NCI-H748 (cell line): ENCODE measurements around the gene DNAJA2.
A peak's percentile ranks its signal among the peaks of the same experiment; 100 is the strongest.
"Not testable (repeated sequence)": the region's sequence is repeated elsewhere in the genome, so short reads cannot be mapped to it uniquely, and the experiment has no call there.

Source experiments
- DNase-seq: peaks from one replicate; lab custom pipeline; 2025; ENCODE audit not compliant: unreplicated experiment; lab: John Stamatoyannopoulos, UW

DNAJA2 gene

DNA sequence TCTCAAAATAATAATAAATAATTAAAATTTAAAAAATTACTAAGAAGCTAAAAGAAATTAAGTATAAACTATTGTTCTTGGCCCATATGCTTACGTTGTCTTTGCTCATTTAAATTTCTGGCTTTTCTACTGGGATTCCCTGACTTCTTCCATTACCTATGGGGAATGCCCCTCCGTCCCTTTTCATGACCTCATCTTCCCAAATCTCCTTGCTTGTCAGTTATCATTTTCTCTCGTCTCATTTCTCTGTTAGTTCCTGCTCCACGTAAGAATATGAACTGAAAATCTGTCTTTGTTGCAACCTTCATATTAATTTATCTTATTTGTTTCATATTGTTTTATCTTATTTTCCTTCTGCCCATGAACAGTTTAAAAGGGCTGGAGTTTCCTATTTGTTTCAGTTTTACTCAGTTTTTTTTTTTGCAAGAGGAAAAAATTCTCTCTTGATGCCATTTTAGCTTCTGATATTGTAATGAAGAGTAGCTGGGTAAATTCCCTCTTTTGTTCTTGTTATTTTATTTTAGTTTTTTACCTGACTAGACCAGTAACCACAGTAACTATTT lies 2.5 kb upstream of the DNAJA2 start:
- DNase-seq = no peak

DNA sequence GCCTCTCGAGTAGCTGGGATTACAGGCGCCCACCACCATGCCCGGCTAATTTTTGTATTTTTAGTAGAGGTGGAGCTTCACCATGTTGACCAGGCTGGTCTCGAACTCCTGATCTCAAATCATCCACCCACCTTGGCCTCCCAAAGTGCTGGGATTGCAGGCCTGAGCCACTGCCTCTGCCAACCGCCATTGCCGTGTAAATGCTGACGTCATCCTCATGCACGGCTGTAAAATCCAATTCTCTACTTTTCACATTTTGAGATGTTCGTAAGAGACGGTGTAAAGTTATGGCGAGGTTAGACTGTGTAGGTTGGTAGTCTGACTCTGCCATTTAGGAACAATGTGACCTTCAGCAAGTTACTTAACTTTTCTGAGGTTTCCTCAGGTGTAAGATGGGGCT lies 1.7 kb upstream of the DNAJA2 start:
- DNase-seq = no peak

DNA sequence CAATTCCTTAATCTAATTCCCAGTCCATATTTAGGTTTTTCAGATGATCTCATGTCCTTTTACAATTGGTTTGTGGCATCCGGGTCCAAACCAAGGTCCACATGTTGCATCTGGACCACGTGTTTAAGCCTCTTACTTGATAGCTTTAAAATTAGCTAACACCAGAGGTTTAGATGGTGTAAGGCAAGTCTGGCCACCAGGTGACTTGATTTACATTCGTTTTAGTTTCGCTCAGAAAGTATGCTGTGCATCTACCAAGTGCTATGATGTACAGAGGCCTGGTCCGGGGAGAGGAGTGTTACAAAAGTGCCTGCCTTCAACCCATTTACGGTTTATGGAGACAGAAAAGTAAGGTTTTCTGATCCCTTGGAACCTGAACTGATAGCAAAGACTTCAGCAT lies 878 bp upstream of the DNAJA2 start:
- no peak for DNase-seq

DNA sequence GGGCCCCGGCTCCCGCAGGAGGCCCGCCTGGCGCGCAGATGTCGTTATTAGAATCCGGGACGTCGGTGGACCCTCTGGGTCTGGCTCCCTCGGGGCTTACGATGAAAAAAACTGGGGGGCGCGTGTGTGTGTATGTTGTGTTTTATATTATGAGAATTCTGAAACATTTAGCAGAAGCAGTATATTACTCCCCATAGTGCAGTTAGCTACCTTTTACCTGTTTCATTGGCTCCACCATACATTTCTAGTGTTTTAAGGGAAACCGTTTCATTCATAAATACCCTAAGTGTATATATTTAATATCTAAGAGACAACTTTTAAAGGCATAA lies 486 bp upstream of the DNAJA2 start:
- DNase-seq = no peak

DNA sequence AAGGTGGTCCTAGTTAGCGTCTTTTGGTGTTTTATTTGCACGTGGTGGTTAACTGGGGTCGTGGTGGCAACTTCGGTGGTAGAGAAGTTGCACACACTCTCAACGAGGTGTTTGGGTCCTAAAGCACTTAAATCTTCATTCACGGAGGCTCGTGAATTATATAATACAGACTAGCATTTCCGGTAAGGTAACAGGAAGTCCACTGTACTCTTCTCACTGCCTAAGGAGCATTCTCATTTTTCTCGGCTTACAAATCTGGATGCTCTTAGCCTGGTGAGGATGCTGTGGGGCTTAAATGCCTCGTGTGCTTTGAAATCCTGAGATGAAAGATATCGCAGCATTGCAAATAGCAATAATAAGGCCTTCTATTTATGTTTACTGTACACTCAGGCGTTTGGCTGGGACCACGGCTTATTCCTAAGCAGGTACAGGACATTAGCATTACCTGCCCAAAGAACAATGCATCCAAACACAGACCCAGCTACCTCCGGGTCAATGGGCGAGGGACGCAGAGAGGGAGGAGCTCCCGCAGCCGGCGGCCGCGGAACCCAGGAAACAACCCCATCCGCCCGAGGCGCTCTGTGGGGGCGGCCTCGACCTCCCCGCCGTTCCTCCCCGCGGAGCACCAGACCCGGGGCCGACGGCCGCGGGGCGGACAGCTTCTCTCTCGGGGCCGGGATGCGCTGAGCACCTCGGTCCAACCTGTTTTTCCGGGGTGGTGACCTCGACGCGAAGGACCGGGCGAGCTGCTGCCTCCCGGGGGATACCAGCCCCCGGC lies 856 bp downstream of the DNAJA2 start:
- DNase-seq = peak; percentile 55

DNA sequence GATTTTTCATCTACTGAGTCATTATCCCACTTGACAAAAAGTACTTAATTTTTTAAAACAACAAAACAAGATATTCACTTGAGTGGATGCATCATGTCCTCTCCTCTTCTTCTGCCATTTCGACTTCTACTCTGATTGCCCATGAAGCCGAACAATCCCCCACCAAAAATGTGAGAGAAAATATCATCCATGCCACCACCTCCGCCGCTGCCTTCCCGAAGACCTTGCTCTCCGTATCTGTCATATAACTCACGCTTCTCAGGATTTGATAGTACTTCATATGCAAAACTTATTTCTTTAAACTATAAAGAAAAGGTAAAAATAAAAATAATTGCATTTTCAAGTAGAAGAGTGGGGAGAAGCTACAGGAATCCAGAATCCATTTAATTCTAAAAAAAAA lies 2.2 kb downstream of the DNAJA2 start:
- no peak for DNase-seq

DNA sequence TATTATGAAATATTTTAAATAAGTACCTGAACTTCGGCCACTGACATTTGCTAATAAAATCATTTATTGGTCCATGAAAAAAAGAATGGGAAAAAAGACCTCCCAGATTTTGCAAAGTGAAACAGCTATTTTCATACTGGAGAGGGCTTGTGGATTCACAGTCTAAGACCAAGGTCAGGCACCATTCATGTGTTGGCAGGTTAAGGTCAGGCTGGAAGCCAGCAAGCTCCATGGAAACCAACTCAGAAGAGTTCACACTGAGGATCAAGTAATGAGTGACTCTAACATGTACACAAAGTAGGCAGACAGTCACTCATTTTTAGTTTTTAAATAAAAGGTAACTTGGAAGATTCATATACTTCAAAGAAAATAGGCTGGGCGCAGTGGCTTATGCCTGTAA lies 3.4 kb downstream of the DNAJA2 start:
- DNase-seq = no peak

DNA sequence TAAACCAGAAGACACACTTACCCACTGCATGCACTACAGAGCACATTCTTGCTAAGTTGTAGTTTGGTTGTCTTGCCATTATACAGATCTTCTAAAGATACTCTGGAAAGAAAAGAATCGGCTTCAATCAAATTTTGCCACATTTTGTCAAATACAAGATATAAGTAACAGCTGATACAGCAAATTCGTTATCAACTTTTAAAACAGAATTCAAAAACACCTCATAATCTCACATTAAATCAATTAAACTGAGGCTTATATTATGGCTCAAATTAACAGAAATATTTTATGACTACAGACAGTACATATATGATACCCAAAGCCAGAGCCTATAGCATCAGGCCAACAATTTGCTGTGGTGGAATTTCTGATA lies 5.4 kb downstream of the DNAJA2 start:
- DNase-seq = no peak

DNA sequence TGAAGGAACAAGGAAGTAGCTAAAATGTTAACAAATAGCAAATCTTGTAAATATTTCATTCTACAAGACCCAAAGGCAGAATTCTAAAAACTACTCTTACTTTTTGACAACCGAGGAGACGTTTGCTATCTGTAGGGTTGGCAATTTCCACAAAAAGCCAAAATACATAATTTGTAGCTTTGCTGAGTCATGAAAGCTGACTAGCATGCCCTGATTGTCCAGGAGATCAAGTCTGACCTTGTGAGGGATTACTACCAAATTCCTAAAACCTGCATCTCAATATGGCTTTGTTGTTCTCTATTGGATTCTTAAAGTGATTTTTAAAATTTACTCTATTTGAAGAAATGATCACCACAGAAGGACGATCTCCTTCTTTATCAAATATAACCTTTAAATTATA lies 10.8 kb downstream of the DNAJA2 start:
- DNase-seq = no peak

DNA sequence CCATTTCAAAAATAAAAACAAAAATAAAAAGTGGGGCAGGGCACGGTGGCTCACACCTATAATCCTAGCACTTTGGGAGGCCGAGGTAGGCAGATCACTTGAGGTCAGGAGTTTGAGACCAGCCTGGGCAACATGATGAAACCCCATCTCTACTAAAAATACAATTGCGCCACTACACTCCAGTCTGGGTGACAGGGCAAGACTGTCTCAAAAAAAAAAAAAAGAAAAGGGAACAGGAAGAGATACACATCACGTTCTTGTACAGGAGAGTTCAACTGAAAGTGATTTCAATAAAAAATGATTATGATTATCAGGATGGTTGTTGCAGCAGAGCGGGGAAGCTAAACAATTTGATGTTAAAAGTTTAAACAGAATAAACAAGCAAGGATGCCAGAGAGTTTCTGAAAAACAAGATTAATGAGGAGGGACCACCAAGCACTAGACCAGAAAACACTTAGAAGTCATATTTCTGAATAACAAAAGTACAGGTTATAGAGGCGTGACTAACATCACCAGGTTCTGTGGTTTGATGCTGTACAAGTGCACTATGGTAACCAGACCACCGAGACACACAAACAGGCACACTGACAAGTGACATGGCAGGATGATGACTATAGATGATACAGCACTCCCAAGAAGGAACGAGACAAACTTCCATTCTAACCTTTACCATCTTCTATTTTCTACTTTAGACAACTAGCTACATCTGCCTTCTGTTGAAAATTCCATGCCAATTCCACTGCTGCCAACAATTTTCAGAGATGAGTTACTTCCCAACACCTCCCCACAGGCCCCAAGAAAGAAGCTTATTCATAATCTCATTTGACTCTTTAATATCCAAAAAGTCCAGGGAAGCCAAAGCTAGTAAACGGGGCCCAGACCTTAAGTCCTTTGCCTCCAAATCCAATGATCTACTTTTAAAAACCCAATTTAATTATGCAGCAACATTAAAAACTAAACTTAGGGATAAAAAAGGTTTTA lies 11.8 kb downstream of the DNAJA2 start:
- DNase-seq = no peak

DNA sequence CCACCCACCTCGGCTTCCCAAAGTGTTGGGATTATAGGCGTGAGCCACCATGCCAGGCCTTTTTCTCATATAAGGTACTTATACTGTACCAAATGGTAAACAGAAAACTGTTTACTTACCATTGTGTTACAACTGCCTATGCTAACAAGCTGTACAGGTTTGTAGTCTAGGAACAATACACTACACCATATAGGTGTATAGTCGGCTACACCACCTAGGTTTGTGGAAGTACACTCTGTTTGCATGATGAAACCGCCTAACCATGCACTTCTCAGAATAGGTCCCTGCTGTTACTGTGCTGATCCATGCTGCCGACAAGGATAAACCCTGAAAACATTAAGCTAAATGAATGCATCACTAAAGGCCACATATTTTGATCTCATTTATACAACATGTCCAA lies 18.9 kb downstream of the DNAJA2 start:
- no peak for DNase-seq

DNA sequence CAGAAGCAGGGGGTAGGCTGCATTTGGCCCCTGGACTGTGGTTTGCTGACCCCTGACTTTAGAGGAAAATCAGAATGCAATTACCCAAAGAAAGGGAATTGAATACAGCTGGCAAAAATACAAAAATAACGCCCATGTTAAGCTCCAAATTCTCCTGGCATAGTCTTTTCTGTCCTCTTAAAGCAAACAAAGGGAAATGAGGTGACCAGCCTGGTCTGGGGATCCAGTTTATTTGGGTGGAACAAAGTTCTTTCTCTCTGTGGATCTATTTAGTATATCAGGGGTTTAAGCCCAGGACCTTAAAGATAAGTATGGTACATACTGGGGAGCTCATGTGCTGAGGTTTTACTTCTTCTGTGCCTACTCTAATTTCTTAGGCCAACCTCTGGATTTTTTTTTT lies 23.5 kb downstream of the DNAJA2 start:
- no peak for DNase-seq

DNA sequence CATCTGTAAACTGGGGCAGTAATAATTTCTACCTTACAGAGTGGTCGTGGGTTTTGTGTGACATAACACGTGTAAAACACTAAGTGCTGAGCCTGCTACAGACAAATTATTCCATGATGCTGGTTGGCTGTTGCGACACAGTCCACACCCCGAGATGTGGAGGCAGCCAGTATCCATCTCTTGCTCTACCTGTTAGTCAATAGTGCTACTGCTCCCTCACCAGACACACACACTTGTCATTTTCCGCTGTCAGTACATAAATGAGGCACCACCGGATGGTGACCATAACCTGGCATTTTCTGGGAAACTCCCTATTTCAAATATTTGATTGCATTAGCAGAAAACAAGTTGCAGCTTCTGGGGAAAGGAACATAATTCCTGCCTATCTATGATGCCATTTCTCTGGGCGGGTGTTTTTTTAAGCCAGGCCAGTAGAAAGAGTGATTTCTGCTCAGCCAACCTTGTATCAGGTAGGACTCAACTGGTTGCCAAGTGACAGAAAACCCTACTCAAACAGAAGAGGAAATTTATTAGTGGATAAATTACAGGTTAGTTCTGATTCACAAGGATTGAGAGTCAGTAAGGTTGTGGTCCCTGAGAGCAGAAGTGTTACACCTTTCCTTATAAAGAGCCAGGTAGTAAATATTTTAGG lies 24.1 kb downstream of the DNAJA2 start:
- DNase-seq = peak; percentile 20

DNA sequence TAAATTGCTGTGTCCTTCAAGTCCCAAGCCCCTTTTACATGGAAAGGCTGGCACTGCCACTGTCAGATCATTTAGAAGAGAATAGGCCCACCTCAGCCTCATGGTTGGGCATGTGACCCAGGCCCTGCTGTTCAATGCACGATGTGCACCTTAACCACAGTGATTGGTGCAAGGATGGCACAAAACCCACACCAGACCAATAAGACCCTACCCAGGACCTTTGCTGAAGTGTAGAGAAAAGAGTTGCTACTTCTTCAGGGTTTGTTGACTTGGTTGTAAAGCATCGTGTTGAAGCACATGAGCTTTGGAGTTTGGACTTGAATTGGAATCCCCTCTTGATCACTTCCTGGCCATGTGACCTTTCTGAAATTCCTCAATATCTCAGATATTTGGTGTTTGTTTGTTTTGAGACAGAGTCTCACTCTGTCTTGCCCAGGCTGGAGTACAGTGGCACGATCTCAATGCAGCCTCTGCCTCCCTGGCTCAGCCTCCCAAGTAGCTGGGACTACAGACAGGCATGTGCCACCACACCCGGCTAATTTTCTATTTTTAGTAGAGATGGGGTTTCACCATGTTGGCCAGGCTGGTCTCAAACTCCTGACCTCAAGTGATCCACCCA lies 24.8 kb downstream of the DNAJA2 start:
- no peak for DNase-seq

DNA sequence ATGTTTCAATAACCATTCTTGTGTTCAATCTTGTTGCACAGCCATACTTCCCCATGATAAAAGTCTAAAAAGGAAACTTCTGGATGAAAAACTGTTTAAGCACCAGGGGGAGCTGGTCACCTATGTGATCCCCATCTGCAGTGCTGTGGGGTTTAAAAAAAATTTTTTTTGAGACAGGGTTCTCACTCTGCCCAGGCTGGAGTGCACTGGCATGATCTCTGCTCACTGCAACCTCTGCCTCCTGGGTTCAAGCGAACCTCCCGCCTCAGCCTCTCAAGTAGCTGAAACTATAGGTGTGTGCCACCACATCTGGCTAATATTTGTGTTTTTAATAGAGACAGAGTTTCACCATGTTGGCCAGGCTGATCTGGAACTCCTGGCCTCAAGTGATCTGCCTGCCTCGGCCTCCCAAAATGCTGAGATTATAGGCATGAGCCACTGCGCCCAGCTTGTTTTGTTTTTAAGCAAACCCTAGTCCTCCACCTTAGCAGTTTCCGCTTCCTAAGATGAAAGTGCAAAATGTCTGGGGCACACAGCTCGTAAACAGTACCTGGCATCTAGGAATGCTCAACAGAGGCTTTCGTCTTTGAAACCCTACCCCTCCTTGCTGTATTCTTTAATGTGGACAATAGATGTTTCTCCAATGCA lies 25.4 kb downstream of the DNAJA2 start:
- DNase-seq = peak; percentile 24

DNA sequence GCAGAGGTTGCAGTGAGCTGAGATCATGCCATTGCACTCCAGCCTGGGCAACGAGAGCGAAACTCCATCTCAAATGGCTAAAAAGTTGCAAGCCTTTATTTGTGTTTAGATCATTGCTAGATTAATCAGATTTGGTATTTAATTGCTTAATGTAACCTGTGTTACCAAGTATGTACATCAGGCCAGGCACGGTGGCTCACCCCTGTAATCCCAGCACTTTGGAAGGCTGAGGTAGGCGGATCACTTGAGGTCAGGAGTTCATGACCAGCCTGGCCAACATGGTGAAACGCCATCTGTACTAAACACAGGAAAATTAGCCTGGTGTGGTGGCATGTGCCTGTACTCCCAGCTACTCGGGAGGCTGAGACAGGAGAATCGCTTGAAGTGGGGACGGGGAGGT lies 28.8 kb downstream of the DNAJA2 start:
- DNase-seq = not testable (repeated sequence)

DNA sequence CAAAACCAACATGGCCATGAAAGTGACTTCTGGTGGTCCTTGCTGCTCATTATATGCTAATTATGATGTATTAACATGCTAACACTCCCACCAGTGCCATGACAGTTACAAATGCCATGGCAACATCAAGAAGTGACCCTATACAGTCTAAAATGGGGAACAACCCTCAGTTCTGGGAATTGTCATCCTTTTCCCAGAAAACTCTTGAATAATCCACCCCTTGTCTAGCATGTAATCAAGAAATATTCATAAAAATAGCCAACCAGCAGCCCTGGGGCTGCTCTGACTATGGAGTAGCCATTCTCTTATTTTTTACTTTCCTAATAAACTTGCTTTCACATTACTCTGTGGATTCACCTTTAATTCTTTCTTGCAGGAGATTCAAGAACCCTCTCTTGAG lies 35.9 kb downstream of the DNAJA2 start:
- DNase-seq = no peak

DNA sequence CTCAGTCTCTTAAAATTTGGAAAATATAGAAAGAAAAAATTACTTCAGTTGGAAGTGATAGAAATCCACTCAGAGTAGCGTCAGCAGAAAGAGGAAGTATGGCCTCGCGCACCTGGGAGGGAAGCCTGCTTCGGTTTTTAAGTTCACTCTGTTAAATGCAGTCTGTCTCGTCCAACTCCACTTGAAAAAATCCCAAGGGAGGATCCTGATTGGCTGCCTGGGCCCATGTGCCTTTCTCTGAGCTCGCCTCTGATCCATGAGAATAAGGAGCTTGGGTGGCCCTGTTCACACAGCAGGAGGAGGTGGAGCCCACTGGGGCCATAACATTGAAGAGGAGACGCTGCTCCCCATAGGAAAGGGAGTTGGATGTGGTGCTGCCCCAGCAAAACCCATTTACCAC lies 40.7 kb downstream of the DNAJA2 start:
- DNase-seq = no peak

DNA sequence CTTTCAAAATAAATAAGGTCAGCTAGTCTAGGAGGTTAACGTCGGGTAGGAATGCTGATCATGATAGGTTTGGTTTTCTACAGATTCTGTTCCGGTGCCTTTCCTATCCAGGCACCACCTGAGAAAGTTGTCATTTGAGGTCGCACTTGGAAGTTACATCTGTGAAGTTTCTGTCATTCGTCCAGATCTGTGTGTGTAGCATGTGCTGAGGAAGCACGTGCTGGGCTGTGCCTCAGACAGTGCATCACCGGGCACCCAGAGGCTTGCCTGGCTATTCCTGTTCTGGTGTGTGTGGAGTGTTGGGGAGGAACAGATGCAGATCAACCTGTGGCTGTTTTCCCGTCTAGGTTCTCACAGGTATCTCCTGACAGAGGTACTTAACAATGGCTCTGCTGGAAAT lies 42.6 kb downstream of the DNAJA2 start:
- DNase-seq = no peak
